Measurements from ENCODE around the gene RAB3IP. TPM values are rescaled to one million over a fixed set of nuclear protein-coding genes. Genes with fewer than 3 reads are reported as not detected.

The RAB3IP gene
- total and polyA plus RNA-seq, 2 of the 4 experiments (the other 2 are of a cell fraction), result 1.5 to 2.7 TPM

- Histone ChIP-seq H3K27me3 (ENCODE audit: control insufficient read depth, insufficient read depth, low read length) (peaks cover 4% of the 10 kb centered on the region; the same call in 1 of the 2 replicates), H3K9ac (ENCODE audit: low read depth, low read length) (no peak overlapping the region), H3K79me1 (ENCODE audit: low read depth in 1 of 2, low read length in 2 of 2) (no peaks in the 10 kb centered on the region), H2BK120ac (ENCODE audit: low read depth, low read length) (no peak overlapping the region), H2AK5ac (ENCODE audit: low read depth, low read length) (no peak overlapping the region), H3K14ac (replicated peaks; ENCODE audit: low read depth, low read length) (no peak overlapping the region), H4K8ac (ENCODE audit: low read depth in 2 of 2, low read length in 2 of 2) (no peak overlapping the region), H3K4me2 (ENCODE audit: low read depth, low read length) (no peak overlapping the region), H3K56ac (ENCODE audit: extremely low read depth, insufficient read depth, low read length) (no peak overlapping the region), H3K36me3 (ENCODE audit: control insufficient read depth, insufficient read depth, low read length) (no peaks in the 10 kb centered on the region), H3K4me3 (ENCODE audit: insufficient read depth, low read depth, low read length) (no peak overlapping the region), H4K91ac (ENCODE audit: insufficient read depth, low read depth, low read length) (no peak overlapping the region), H4K5ac (ENCODE audit: low read depth, low read length) (no peak overlapping the region), H4K20me1 (ENCODE audit: insufficient read depth, low read length) (no peaks in the 10 kb centered on the region), H2BK15ac (ENCODE audit: low read depth, low read length) (no peak overlapping the region), H2AFZ (replicated peaks; ENCODE audit: low read length, poor library complexity) (no peak overlapping the region), H2BK20ac (ENCODE audit: low read depth, low read length) (no peak overlapping the region), H2AK9ac (replicated peaks; ENCODE audit: low read depth, low read length, poor library complexity) (no peak overlapping the region), H2BK5ac (ENCODE audit: low read depth, low read length, poor library complexity, severe bottlenecking) (no peak overlapping the region), H3K4ac (ENCODE audit: low read depth, low read length) (no peak overlapping the region), H3K9me3 (ENCODE audit: control insufficient read depth, insufficient read depth, low read length) (no peaks in the 10 kb centered on the region), H3K4me1 (ENCODE audit: control insufficient read depth, insufficient read depth, low read length) (no peaks in the 10 kb centered on the region), H3K23ac (ENCODE audit: low read depth, low read length) (no peak overlapping the region), H3K27ac (ENCODE audit: insufficient read depth, low read length) (no peak overlapping the region), H3K9me1 (ENCODE audit: insufficient read depth, low read length) (no peaks in the 10 kb centered on the region), H3K18ac (ENCODE audit: low read depth, low read length) (no peak overlapping the region)
- no peak for DNase-seq
- TF ChIP-seq POLR2A (IDR thresholded peaks at IDR 0.05; ENCODE audit: low read depth, low read length), result no peak
- intact Hi-C loops (cut with micrococcal nuclease), result loop anchor here (10.0 kb wide), 2 partner anchors 129 to 379 kb away; partner anchors contain the start of gene YEATS4
- dilution Hi-C loops (cut with HindIII; ENCODE audit: low sequenced_read_pairs, unreplicated experiment), result no loop called here
- BruUV-seq (replicated peaks), result no TSS peak
- in situ Hi-C loops (cut with MboI; ENCODE audit: low sequenced_read_pairs), result loop anchor here (25.0 kb wide), 1 partner anchor 396 kb away; the partner anchor contains the start of gene LYZ
- no CpG with 5 or more reads among the region's 1 CpG for WGBS, 2 experiments (ENCODE audit: extremely low coverage in 2 of 2, insufficient read length in 1 of 2)
- POLR2A ChIA-PET (ENCODE audit: unreplicated experiment), result no interaction called here
- CTCF ChIA-PET, result no interaction called here
- no peak for ATAC-seq (ENCODE audit: low read depth)
These were observed 5.0 kb upstream of the RAB3IP start for GRCh38 chr12:69733638-69734037.
